A549 (cell line): Measurements from ENCODE around the gene WNT7B.

Experiments used
- CBX8 ChIP-seq: fragments of 200-600 bp; sonication (generic); IDR thresholded peaks from 2 replicates; pipeline ENCODE4 v1.6.1; 2016
- CTCF ChIP-seq: fragments of >200 bp; sonication (Bioruptor Twin); formaldehyde crosslinking; IDR thresholded peaks from 3 replicates; pipeline ENCODE4 v1.5.1; 2016
- MAX ChIP-seq: IDR thresholded peaks from 2 replicates; pipeline ENCODE4 v1.6.1; 2012
- POLR2A ChIP-seq: IDR thresholded peaks from 2 replicates; pipeline ENCODE4 v1.6.1; 2012; ENCODE audit warnings: mild to moderate bottlenecking, low read length
- SMC3 ChIP-seq: fragments of >200 bp; sonication (Bioruptor Twin); formaldehyde crosslinking; IDR thresholded peaks from 3 replicates; pipeline ENCODE4 v1.6.1; 2018; ENCODE audit warnings: inconsistent platforms

GRCh38 chr22:45942344-45942743 lies 34.6 kb downstream of the WNT7B start:
- no peak for TF ChIP-seq CTCF
- no peak for TF ChIP-seq MAX
- TF ChIP-seq POLR2A = no peak
- TF ChIP-seq CBX8 = no peak
- no peak for TF ChIP-seq SMC3
